ENCODE measurements around the gene ITPR3.

Gene ITPR3

GRCh38 chr6:33588894-33589293, 32.2 kb upstream of the ITPR3 start:
- Histone ChIP-seq H3K27ac (no peak overlapping the region), H3K36me3 (replicated peaks) (no peaks in the 10 kb centered on the region), H3K27me3 (replicated peaks) (no peaks in the 10 kb centered on the region), H3K4me3 (ENCODE audit: low read depth, low read length) (no peak overlapping the region)
- no peak for TF ChIP-seq CTCF (IDR thresholded peaks at IDR 0.05; ENCODE audit: low read depth, low read length, missing control alignments)
- no peak for DNase-seq
- in situ Hi-C loops (cut with HindIII; ENCODE audit: low pct_ligation_motif_present, low sequenced_read_pairs), result no loop called here

GRCh38 chr6:33589392-33589730, 31.8 kb upstream of the ITPR3 start:
- H3K27ac ChIP-seq, result no peak overlapping the region
- DNase-seq, result no peak
- H3K36me3 ChIP-seq (replicated peaks), result no peaks in the 10 kb centered on the region
- in situ Hi-C loops (cut with HindIII; ENCODE audit: low pct_ligation_motif_present, low sequenced_read_pairs), result no loop called here
- H3K27me3 ChIP-seq (replicated peaks), result no peaks in the 10 kb centered on the region
- no peak overlapping the region for H3K4me3 ChIP-seq (ENCODE audit: low read depth, low read length)
- TF ChIP-seq CTCF (IDR thresholded peaks at IDR 0.05; ENCODE audit: low read depth, low read length, missing control alignments), result no peak

GRCh38 chr6:33589731-33590530, 31.2 kb upstream of the ITPR3 start:
- no peaks in the 10 kb centered on the region for H3K27me3 ChIP-seq (replicated peaks)
- TF ChIP-seq CTCF (IDR thresholded peaks at IDR 0.05; ENCODE audit: low read depth, low read length, missing control alignments), result peak; percentile 97
- H3K36me3 ChIP-seq (replicated peaks), result no peaks in the 10 kb centered on the region
- no peak overlapping the region for H3K27ac ChIP-seq
- H3K4me3 ChIP-seq (ENCODE audit: low read depth, low read length), result no peak overlapping the region
- DNase-seq, result peak; percentile 41
- in situ Hi-C loops (cut with HindIII; ENCODE audit: low pct_ligation_motif_present, low sequenced_read_pairs), result no loop called here

- DNase-seq, result no peak
These were observed 30.5 kb upstream of the ITPR3 start for GRCh38 chr6:33590531-33591198.

GRCh38 chr6:33591424-33592032, 29.6 kb upstream of the ITPR3 start:
- in situ Hi-C loops (cut with HindIII; ENCODE audit: low pct_ligation_motif_present, low sequenced_read_pairs), result no loop called here

More at GRCh38 chr6:33590531-33591198, 30.5 kb upstream of the ITPR3 start:
- Histone ChIP-seq H3K27me3 (replicated peaks) (no peaks in the 10 kb centered on the region), H3K36me3 (replicated peaks) (no peaks in the 10 kb centered on the region), H3K27ac (no peak overlapping the region), H3K4me3 (ENCODE audit: low read depth, low read length) (no peak overlapping the region)
- no peak for TF ChIP-seq CTCF (IDR thresholded peaks at IDR 0.05; ENCODE audit: low read depth, low read length, missing control alignments)
- in situ Hi-C loops (cut with HindIII; ENCODE audit: low pct_ligation_motif_present, low sequenced_read_pairs), result no loop called here

More at GRCh38 chr6:33591424-33592032, 29.6 kb upstream of the ITPR3 start:
- Histone ChIP-seq H3K36me3 (replicated peaks) (no peaks in the 10 kb centered on the region), H3K4me3 (ENCODE audit: low read depth, low read length) (no peak overlapping the region), H3K27ac (no peak overlapping the region), H3K27me3 (replicated peaks) (no peaks in the 10 kb centered on the region)
- no peak for TF ChIP-seq CTCF (IDR thresholded peaks at IDR 0.05; ENCODE audit: low read depth, low read length, missing control alignments)
- no peak for DNase-seq

All from brain microvascular endothelial cell (primary cell).